Hindlimb muscle (tissue), 1 donor: ENCODE measurements around the gene IKZF2. TPM values are rescaled to one million over a fixed set of nuclear protein-coding genes. Genes with fewer than 3 reads are reported as not detected.
"Not testable (repeated sequence)": the region's sequence is repeated elsewhere in the genome, so short reads cannot be mapped to it uniquely, and the experiment has no call there.

ENCODE experiments used
- DNase-seq: peaks from one replicate; pipeline ENCODE4 v3.0.0-alpha.2; 2013
- polyA plus RNA-seq: library from polyadenylated mRNA; unstranded; fragments of 120-200 nt; gene quantifications from one replicate; pipeline ENCODE4 v1.2.1, GENCODE V29; 2013; ENCODE audit not compliant: insufficient read length

The IKZF2 gene
- polyA plus RNA-seq, 1 donor = 4.2 TPM

GRCh38 chr2:213032607-213033006, 118.8 kb downstream of the IKZF2 start:
- no peak for DNase-seq

- DNase-seq = no peak
Measured at GRCh38 chr2:213022987-213023386, 128.4 kb downstream of the IKZF2 start.

- no peak for DNase-seq
Measured at GRCh38 chr2:213021971-213022899, 129.2 kb downstream of the IKZF2 start.

- DNase-seq = not testable (repeated sequence)
Measured at GRCh38 chr2:213020913-213021312, 130.5 kb downstream of the IKZF2 start.

- DNase-seq = no peak
Measured at GRCh38 chr2:213020268-213020667, 131.1 kb downstream of the IKZF2 start.

- DNase-seq = no peak
Measured at GRCh38 chr2:213019368-213019767, 132.0 kb downstream of the IKZF2 start.

- DNase-seq = no peak
Measured at GRCh38 chr2:213018340-213018901, 133.0 kb downstream of the IKZF2 start.

- no peak for DNase-seq
Measured at GRCh38 chr2:213017404-213017803, 134.0 kb downstream of the IKZF2 start.

- no peak for DNase-seq
Measured at GRCh38 chr2:213016984-213017351, 134.4 kb downstream of the IKZF2 start.

- DNase-seq = no peak
Measured at GRCh38 chr2:213016166-213016983, 135.0 kb downstream of the IKZF2 start.

- no peak for DNase-seq
Measured at GRCh38 chr2:213015387-213016165, 135.8 kb downstream of the IKZF2 start.

GRCh38 chr2:213013979-213014378, 137.4 kb downstream of the IKZF2 start:
- DNase-seq = no peak

GRCh38 chr2:213011505-213011904, 139.9 kb downstream of the IKZF2 start:
- no peak for DNase-seq

- DNase-seq = no peak
Measured at GRCh38 chr2:213010106-213010779, 141.2 kb downstream of the IKZF2 start.

GRCh38 chr2:213007290-213007838, 144.0 kb downstream of the IKZF2 start:
- DNase-seq = no peak

GRCh38 chr2:213004197-213004821, 147.1 kb downstream of the IKZF2 start:
- DNase-seq = no peak

GRCh38 chr2:213002383-213002782, 149.0 kb downstream of the IKZF2 start:
- DNase-seq = no peak

GRCh38 chr2:213001297-213001910, 150.0 kb downstream of the IKZF2 start:
- DNase-seq = no peak

GRCh38 chr2:212998626-212999359, 152.6 kb downstream of the IKZF2 start:
- DNase-seq = no peak

GRCh38 chr2:212997526-212998020, 153.8 kb downstream of the IKZF2 start:
- no peak for DNase-seq
